ENCODE results near the gene FBRSL1. TPM values are rescaled to one million over a fixed set of nuclear protein-coding genes. Genes with fewer than 3 reads are reported as not detected.

Gene FBRSL1
- total RNA-seq, 1 experiment from 2014 or later, result 130 TPM

GRCh38 chr12:132508491-132508740, 18.5 kb downstream of the FBRSL1 start:
- BruUV-seq (replicated peaks), result no TSS peak
- Histone ChIP-seq H3K36me3 (ENCODE audit: insufficient read depth, low read length, poor library complexity, severe bottlenecking) (peaks cover 5% of the 10 kb centered on the region), H3K9me3 (ENCODE audit: low read depth, low read length, poor library complexity, severe bottlenecking) (no peaks in the 10 kb centered on the region), H3K4me1 (ENCODE audit: insufficient read depth, low read length, poor library complexity, severe bottlenecking) (peaks cover 24% of the 10 kb centered on the region), H3K27ac (ENCODE audit: low read depth, low read length, poor library complexity, severe bottlenecking) (no peak overlapping the region), H3K27me3 (replicated peaks; ENCODE audit: insufficient read depth, low read depth, low read length, poor library complexity) (no peaks in the 10 kb centered on the region), H3K4me3 (ENCODE audit: low read depth, low read length, poor library complexity, severe bottlenecking) (no peak overlapping the region)
- no peak for DNase-seq (ENCODE audit: low spot score)
- TF ChIP-seq, protein P1, sequence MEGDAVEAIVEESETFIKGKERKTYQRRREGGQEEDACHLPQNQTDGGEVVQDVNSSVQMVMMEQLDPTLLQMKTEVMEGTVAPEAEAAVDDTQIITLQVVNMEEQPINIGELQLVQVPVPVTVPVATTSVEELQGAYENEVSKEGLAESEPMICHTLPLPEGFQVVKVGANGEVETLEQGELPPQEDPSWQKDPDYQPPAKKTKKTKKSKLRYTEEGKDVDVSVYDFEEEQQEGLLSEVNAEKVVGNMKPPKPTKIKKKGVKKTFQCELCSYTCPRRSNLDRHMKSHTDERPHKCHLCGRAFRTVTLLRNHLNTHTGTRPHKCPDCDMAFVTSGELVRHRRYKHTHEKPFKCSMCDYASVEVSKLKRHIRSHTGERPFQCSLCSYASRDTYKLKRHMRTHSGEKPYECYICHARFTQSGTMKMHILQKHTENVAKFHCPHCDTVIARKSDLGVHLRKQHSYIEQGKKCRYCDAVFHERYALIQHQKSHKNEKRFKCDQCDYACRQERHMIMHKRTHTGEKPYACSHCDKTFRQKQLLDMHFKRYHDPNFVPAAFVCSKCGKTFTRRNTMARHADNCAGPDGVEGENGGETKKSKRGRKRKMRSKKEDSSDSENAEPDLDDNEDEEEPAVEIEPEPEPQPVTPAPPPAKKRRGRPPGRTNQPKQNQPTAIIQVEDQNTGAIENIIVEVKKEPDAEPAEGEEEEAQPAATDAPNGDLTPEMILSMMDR (conservative IDR thresholded peaks at IDR 0.05; ENCODE audit: low read depth, low read length), result no peak
- TF ChIP-seq EZH2 (IDR thresholded peaks at IDR 0.05; ENCODE audit: borderline replicate concordance, low read depth, low read length, poor library complexity, severe bottlenecking), result no peak
- POLR2A ChIA-PET (ENCODE audit: low non-redundant PET), result no interaction called here
- CTCF ChIA-PET, result no interaction called here
- intact Hi-C loops (cut with micrococcal nuclease; ENCODE audit: unreplicated experiment), result no loop called here

- Histone ChIP-seq H3K4me3 (ENCODE audit: low read depth, low read length, poor library complexity, severe bottlenecking) (no peak overlapping the region), H3K36me3 (ENCODE audit: insufficient read depth, low read length, poor library complexity, severe bottlenecking) (peaks cover 5% of the 10 kb centered on the region), H3K27ac (ENCODE audit: low read depth, low read length, poor library complexity, severe bottlenecking) (no peak overlapping the region), H3K4me1 (ENCODE audit: insufficient read depth, low read length, poor library complexity, severe bottlenecking) (peaks cover 24% of the 10 kb centered on the region), H3K9me3 (ENCODE audit: low read depth, low read length, poor library complexity, severe bottlenecking) (no peaks in the 10 kb centered on the region), H3K27me3 (replicated peaks; ENCODE audit: insufficient read depth, low read depth, low read length, poor library complexity) (no peaks in the 10 kb centered on the region)
- ChIA-PET CTCF (no interaction called here), POLR2A (ENCODE audit: low non-redundant PET) (no interaction called here)
- BruUV-seq (replicated peaks), result no TSS peak
- intact Hi-C loops (cut with micrococcal nuclease; ENCODE audit: unreplicated experiment), result no loop called here
- no peak for TF ChIP-seq EZH2 (IDR thresholded peaks at IDR 0.05; ENCODE audit: borderline replicate concordance, low read depth, low read length, poor library complexity, severe bottlenecking)
- TF ChIP-seq, protein P1 (conservative IDR thresholded peaks at IDR 0.05; ENCODE audit: low read depth, low read length), result no peak
- DNase-seq (ENCODE audit: low spot score), result no peak
Observed at GRCh38 chr12:132508860-132509732, 19.1 kb downstream of the FBRSL1 start.

DNA sequence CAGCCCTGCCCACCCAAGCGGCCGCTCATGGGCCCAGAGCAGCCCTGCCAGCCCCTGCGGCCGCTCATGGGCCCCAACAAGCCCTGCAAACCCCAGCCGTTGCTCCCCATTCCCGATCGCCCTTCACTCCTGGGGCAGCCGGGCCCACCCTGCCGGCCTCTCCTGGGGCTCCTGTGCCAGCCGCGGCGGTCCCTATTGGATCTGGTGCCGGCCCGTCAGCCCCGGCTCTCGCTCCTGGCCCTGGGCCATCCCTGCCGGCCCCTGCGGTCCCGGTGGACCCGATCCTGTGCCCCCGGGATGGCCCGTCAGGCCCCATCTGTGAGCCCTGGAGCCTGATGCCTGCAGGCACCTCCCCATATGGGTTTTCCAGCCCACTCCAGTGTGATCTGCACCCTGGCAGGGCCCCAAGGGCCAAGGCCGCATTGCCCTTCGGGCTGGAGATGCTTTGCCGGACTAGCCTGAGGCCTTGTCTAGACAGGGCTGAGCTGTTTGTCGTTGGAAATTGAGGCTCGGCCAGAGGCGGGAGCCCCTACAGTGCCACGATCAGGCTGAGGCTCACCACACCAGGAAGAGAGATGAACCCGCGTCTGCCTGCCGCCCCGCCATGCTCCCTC, 20.3 kb downstream of the FBRSL1 start:
- Histone ChIP-seq H3K36me3 (ENCODE audit: insufficient read depth, low read length, poor library complexity, severe bottlenecking) (peaks cover 5% of the 10 kb centered on the region), H3K27me3 (replicated peaks; ENCODE audit: insufficient read depth, low read depth, low read length, poor library complexity) (no peaks in the 10 kb centered on the region), H3K4me3 (ENCODE audit: low read depth, low read length, poor library complexity, severe bottlenecking) (no peak overlapping the region), H3K27ac (ENCODE audit: low read depth, low read length, poor library complexity, severe bottlenecking) (no peak overlapping the region), H3K9me3 (ENCODE audit: low read depth, low read length, poor library complexity, severe bottlenecking) (no peaks in the 10 kb centered on the region), H3K4me1 (ENCODE audit: insufficient read depth, low read length, poor library complexity, severe bottlenecking) (peaks cover 24% of the 10 kb centered on the region)
- DNase-seq (ENCODE audit: low spot score), result no peak
- ChIA-PET POLR2A (ENCODE audit: low non-redundant PET) (no interaction called here), CTCF (no interaction called here)
- intact Hi-C loops (cut with micrococcal nuclease; ENCODE audit: unreplicated experiment), result no loop called here
- BruUV-seq (replicated peaks), result no TSS peak
- no peak for TF ChIP-seq EZH2 (IDR thresholded peaks at IDR 0.05; ENCODE audit: borderline replicate concordance, low read depth, low read length, poor library complexity, severe bottlenecking)
- TF ChIP-seq, protein P1 (conservative IDR thresholded peaks at IDR 0.05; ENCODE audit: low read depth, low read length), result no peak
